HepG2 (cell line): ENCODE measurements around the gene DALRD3. TPM values are rescaled to one million over a fixed set of nuclear protein-coding genes. Genes with fewer than 3 reads are reported as not detected.

Source experiments
- AHDC1 ChIP-seq: sonication (generic); formaldehyde crosslinking; IDR thresholded peaks from 2 replicates; pipeline ENCODE4 v1.5.1; 2020; ENCODE audit warnings: mild to moderate bottlenecking, missing genetic modification reagents, borderline replicate concordance
- CHCHD3 ChIP-seq: sonication (generic); formaldehyde crosslinking; IDR thresholded peaks from 2 replicates; pipeline ENCODE4 v1.8.0; 2022; ENCODE audit warnings: mild to moderate bottlenecking, missing genetic modification reagents, moderate library complexity
- CREBL2 ChIP-seq: sonication (generic); formaldehyde crosslinking; IDR thresholded peaks from 2 replicates; pipeline ENCODE4 v1.8.1; 2023; ENCODE audit warnings: missing genetic modification reagents, mild to moderate bottlenecking, borderline replicate concordance
- HMG20A ChIP-seq: IDR thresholded peaks from 2 replicates; pipeline ENCODE4 v1.6.1; 2016; ENCODE audit warnings: borderline replicate concordance
- IKZF1 ChIP-seq: fragments of 450-650 bp; IDR thresholded peaks from 2 replicates; pipeline ENCODE4 v1.7.1; 2016
- JDP2 ChIP-seq: sonication (generic); formaldehyde crosslinking; IDR thresholded peaks from 2 replicates; pipeline ENCODE4 v1.8.1; 2022; ENCODE audit warnings: missing genetic modification reagents, borderline replicate concordance
- MAX ChIP-seq: IDR thresholded peaks from 2 replicates; pipeline ENCODE4 v1.6.1; 2012; ENCODE audit warnings: inconsistent platforms
- MXD3 ChIP-seq: IDR thresholded peaks from 2 replicates; pipeline ENCODE4 v1.6.1; 2016; ENCODE audit warnings: mild to moderate bottlenecking, missing biosample characterization, missing genetic modification reagents
- NFKBIZ ChIP-seq: IDR thresholded peaks from 2 replicates; pipeline ENCODE4 v1.6.1; 2018; ENCODE audit warnings: missing genetic modification reagents, missing compliant biosample characterization
- ONECUT2 ChIP-seq: sonication (generic); formaldehyde crosslinking; IDR thresholded peaks from 2 replicates; pipeline ENCODE4 v1.4.0; 2020; ENCODE audit warnings: missing genetic modification reagents
- PCBP2 ChIP-seq: fragments of 200-400 bp; formaldehyde crosslinking; optimal IDR thresholded peaks from 2 replicates; pipeline ENCODE3; 2018; ENCODE audit warnings: low read length, low read depth; ENCODE audit not compliant: poor library complexity, severe bottlenecking
- PLRG1 ChIP-seq: fragments of 450-650 bp; conservative IDR thresholded peaks from 2 replicates; pipeline ENCODE4 v1.6.1; 2016
- SMAD1 ChIP-seq: sonication (generic); formaldehyde crosslinking; IDR thresholded peaks from 2 replicates; pipeline ENCODE4 v1.4.0; 2020; ENCODE audit warnings: missing genetic modification reagents, low read depth, mild to moderate bottlenecking, borderline replicate concordance
- TARDBP ChIP-seq: sonication (generic); formaldehyde crosslinking; IDR thresholded peaks from 2 replicates; pipeline ENCODE4 v1.8.0; 2022; ENCODE audit warnings: mild to moderate bottlenecking, missing genetic modification reagents
- TBX3 ChIP-seq: fragments of 450-650 bp; IDR thresholded peaks from 2 replicates; pipeline ENCODE4 v1.6.1; 2017; ENCODE audit warnings: antibody characterized with exemption, mild to moderate bottlenecking, inconsistent platforms, borderline replicate concordance
- TGIF2 ChIP-seq: IDR thresholded peaks from 2 replicates; pipeline ENCODE4 v1.6.1; 2016; ENCODE audit warnings: control low read depth, missing compliant biosample characterization
- XRCC5 ChIP-seq: fragments of 200-400 bp; formaldehyde crosslinking; optimal IDR thresholded peaks from 2 replicates; pipeline ENCODE3; 2017; ENCODE audit warnings: mild to moderate bottlenecking, low read length
- ZNF263 ChIP-seq: sonication (generic); formaldehyde crosslinking; IDR thresholded peaks from 2 replicates; pipeline ENCODE4 v1.4.0; 2020; ENCODE audit warnings: missing genetic modification reagents
- ZNF496 ChIP-seq: sonication (generic); formaldehyde crosslinking; IDR thresholded peaks from 2 replicates; pipeline ENCODE4 v1.8.1; 2023; ENCODE audit warnings: mild to moderate bottlenecking, moderate library complexity, missing genetic modification reagents; ENCODE audit not compliant: insufficient replicate concordance
- ZNF543 ChIP-seq: sonication (generic); formaldehyde crosslinking; IDR thresholded peaks from 2 replicates; pipeline ENCODE4 v1.4.0; 2020; ENCODE audit warnings: mild to moderate bottlenecking, missing genetic modification reagents
- ZNF572 ChIP-seq: sonication (generic); formaldehyde crosslinking; IDR thresholded peaks from 2 replicates; pipeline ENCODE4 v1.5.1; 2020; ENCODE audit warnings: mild to moderate bottlenecking, missing genetic modification reagents
- ZNF800 ChIP-seq: sonication (generic); formaldehyde crosslinking; IDR thresholded peaks from 2 replicates; pipeline ENCODE4 v1.4.0; 2020; ENCODE audit warnings: missing genetic modification reagents
- ZNF850 ChIP-seq: sonication (generic); formaldehyde crosslinking; conservative IDR thresholded peaks from 2 replicates; pipeline ENCODE4 v1.9.0; 2021; ENCODE audit warnings: mild to moderate bottlenecking, missing genetic modification reagents
- polyA plus RNA-seq, 8 experiments: library from polyadenylated mRNA; depleted of rRNA in 3 of 8; stranded (reverse) in 7 of 8; unstranded in 1 of 8; fragments of >200 nt; fragmentation: Illumina TruSeq in 4 of 8; extraction: Trizol in 4 of 8; gene quantifications; 2 replicates each; pipeline versions ENCODE4 v1.2.1 to v1.2.3, GENCODE V29; 2011 to 2016; ENCODE audit warnings: low read depth in 4 of 8, missing spikeins in 1 of 8, mixed read lengths in 1 of 8; ENCODE audit not compliant: insufficient read depth in 1 of 8
- total RNA-seq, 5 experiments: library from RNA; depleted of rRNA; stranded (reverse); fragments of >200 nt; fragmentation: Illumina TruSeq; extraction: Trizol; gene quantifications; 2 replicates each; pipeline ENCODE4 v1.2.3, GENCODE V29; 2016; ENCODE audit warnings: low read depth in 1 of 5

The DALRD3 gene
- total and polyA plus RNA-seq, 2 of the 13 experiments (the other 11 are each of a cell fraction or from before 2014, with no cell fraction given) = 19.9 to 36.5 TPM

GRCh38 chr3:49013738-49014660 lies 4.4 kb downstream of the DALRD3 start (continued):
- no peak for TF ChIP-seq PCBP2
- TF ChIP-seq XRCC5 = peak; percentile 71
- no peak for TF ChIP-seq ZNF263 (CRISPR knock-in tag)
- no peak for TF ChIP-seq JDP2
- no peak for TF ChIP-seq CHCHD3
- no peak for TF ChIP-seq HMG20A (CRISPR knock-in tag)
- no peak for TF ChIP-seq IKZF1
- no peak for TF ChIP-seq ZNF496 (CRISPR knock-in tag)
- TF ChIP-seq MAX = no peak; the same call in 1 of the 2 replicates
- no peak for TF ChIP-seq ZNF572
- TF ChIP-seq SMAD1 = no peak
- no peak for TF ChIP-seq MXD3 (CRISPR knock-in tag)
- no peak for TF ChIP-seq TBX3
- no peak for TF ChIP-seq NFKBIZ (CRISPR knock-in tag)
- no peak for TF ChIP-seq CREBL2 (CRISPR knock-in tag)
- no peak for TF ChIP-seq ZNF850
- TF ChIP-seq PLRG1 = no peak
- no peak for TF ChIP-seq TARDBP (CRISPR knock-in tag)
- TF ChIP-seq ZNF800 (CRISPR knock-in tag) = no peak
- no peak for TF ChIP-seq AHDC1 (CRISPR knock-in tag)
- 0 out of 2 replicates have a peak, but pooled peaks have one; percentile 32 for TF ChIP-seq TGIF2
- no peak for TF ChIP-seq ONECUT2 (CRISPR knock-in tag)
- TF ChIP-seq ZNF543 (CRISPR knock-in tag) = no peak
